ENCODE results near the gene LTBP4.

The LTBP4 gene

GRCh38 chr19:40567750-40568494 lies 33.2 kb upstream of the LTBP4 start:
- Mint-ChIP-seq H3K27ac (no peak overlapping the region), H3K4me1 (peaks cover 8% of the 10 kb centered on the region), H3K9me3 (peaks cover 3% of the 10 kb centered on the region), H3K4me3 (peak overlapping the region; percentile 34), H3K27me3 (peaks cover 11% of the 10 kb centered on the region), H3K36me3 (no peaks in the 10 kb centered on the region)
- ATAC-seq (ENCODE audit: low read depth): no peak
- no peak for DNase-seq (ENCODE audit: low spot score in 2 of 2)

GRCh38 chr19:40570313-40571004 lies 30.7 kb upstream of the LTBP4 start:
- peak; percentile 97 to 99 for DNase-seq (ENCODE audit: low spot score in 2 of 2)
- Mint-ChIP-seq H3K4me3 (peak overlapping the region; percentile 57), H3K9me3 (peaks cover 3% of the 10 kb centered on the region), H3K27ac (peak overlapping the region; percentile 11), H3K4me1 (peaks cover 8% of the 10 kb centered on the region), H3K36me3 (no peaks in the 10 kb centered on the region), H3K27me3 (peaks cover 2% of the 10 kb centered on the region)
- ATAC-seq (ENCODE audit: low read depth): peak; percentile 89

- peak overlapping the region; percentile 6 for H3K27ac Mint-ChIP-seq
- H3K36me3 Mint-ChIP-seq: no peaks in the 10 kb centered on the region
- H3K27me3 Mint-ChIP-seq: peaks cover 2% of the 10 kb centered on the region
- H3K9me3 Mint-ChIP-seq: peaks cover 3% of the 10 kb centered on the region
- DNase-seq (ENCODE audit: low spot score in 2 of 2) (no peak), ATAC-seq (ENCODE audit: low read depth) (no peak)
- peaks cover 9% of the 10 kb centered on the region for H3K4me1 Mint-ChIP-seq
- peak overlapping the region; percentile 50 for H3K4me3 Mint-ChIP-seq
Observed at GRCh38 chr19:40571005-40571318, 30.2 kb upstream of the LTBP4 start.

GRCh38 chr19:40571831-40572495 lies 29.2 kb upstream of the LTBP4 start:
- Mint-ChIP-seq H3K4me3 (no peak overlapping the region), H3K27ac (peak overlapping the region; percentile 49), H3K4me1 (peaks cover 9% of the 10 kb centered on the region), H3K27me3 (no peaks in the 10 kb centered on the region), H3K9me3 (peaks cover 3% of the 10 kb centered on the region), H3K36me3 (no peaks in the 10 kb centered on the region)
- DNase-seq (ENCODE audit: low spot score in 2 of 2): no peak
- no peak for ATAC-seq (ENCODE audit: low read depth)

- ATAC-seq (ENCODE audit: low read depth) (no peak), DNase-seq (ENCODE audit: low spot score in 2 of 2) (no peak)
- peak overlapping the region; percentile 60 for H3K4me3 Mint-ChIP-seq
- H3K9me3 Mint-ChIP-seq: peaks cover 3% of the 10 kb centered on the region
- peaks cover 6% of the 10 kb centered on the region for H3K36me3 Mint-ChIP-seq
- peaks cover 21% of the 10 kb centered on the region for H3K4me1 Mint-ChIP-seq
- H3K27me3 Mint-ChIP-seq: no peaks in the 10 kb centered on the region
- H3K27ac Mint-ChIP-seq: no peak overlapping the region
Observed at GRCh38 chr19:40575326-40575725, 25.8 kb upstream of the LTBP4 start.

- ATAC-seq (ENCODE audit: low read depth) (peak; percentile 22), DNase-seq (ENCODE audit: low spot score in 2 of 2) (no peak)
- H3K4me1 Mint-ChIP-seq: peaks cover 19% of the 10 kb centered on the region
- peak overlapping the region; percentile 83 for H3K27ac Mint-ChIP-seq
- no peaks in the 10 kb centered on the region for H3K9me3 Mint-ChIP-seq
- peaks cover 12% of the 10 kb centered on the region for H3K36me3 Mint-ChIP-seq
- H3K27me3 Mint-ChIP-seq: no peaks in the 10 kb centered on the region
- H3K4me3 Mint-ChIP-seq: peak overlapping the region; percentile 84
Observed at GRCh38 chr19:40576151-40576584, 25.0 kb upstream of the LTBP4 start.

- H3K27ac Mint-ChIP-seq: peak within 1 kb of the TSS; percentile 83
- ATAC-seq (ENCODE audit: low read depth) (peak; percentile 98), DNase-seq (ENCODE audit: low spot score in 2 of 2) (peak; percentile 90 to 92)
- peaks cover 17% of the 10 kb centered on the region for H3K36me3 Mint-ChIP-seq
- H3K4me1 Mint-ChIP-seq: peaks cover 19% of the 10 kb centered on the region
- no peaks in the 10 kb centered on the region for H3K27me3 Mint-ChIP-seq
- no peaks in the 10 kb centered on the region for H3K9me3 Mint-ChIP-seq
- H3K4me3 Mint-ChIP-seq: peak within 1 kb of the TSS; percentile 84
Observed at GRCh38 chr19:40576585-40577451, 24.4 kb upstream of the LTBP4 start, which contains the start of gene SHKBP1. Gene SHKBP1 (plus strand): TSS chr19:40576873. CDS start chr19:40576900, 27 bp downstream.

GRCh38 chr19:40578442-40578908 lies 22.7 kb upstream of the LTBP4 start:
- H3K4me3 Mint-ChIP-seq: peak overlapping the region; percentile 48
- H3K27me3 Mint-ChIP-seq: no peaks in the 10 kb centered on the region
- ATAC-seq (ENCODE audit: low read depth) (no peak), DNase-seq (ENCODE audit: low spot score in 2 of 2) (no peak)
- peaks cover 24% of the 10 kb centered on the region for H3K36me3 Mint-ChIP-seq
- no peaks in the 10 kb centered on the region for H3K9me3 Mint-ChIP-seq
- peaks cover 24% of the 10 kb centered on the region for H3K4me1 Mint-ChIP-seq
- H3K27ac Mint-ChIP-seq: no peak overlapping the region

GRCh38 chr19:40580619-40581018 lies 20.6 kb upstream of the LTBP4 start:
- H3K36me3 Mint-ChIP-seq: peaks cover 30% of the 10 kb centered on the region
- ATAC-seq (ENCODE audit: low read depth): no peak

GRCh38 chr19:40581531-40581930 lies 19.6 kb upstream of the LTBP4 start:
- H3K27ac Mint-ChIP-seq: no peak overlapping the region
- no peaks in the 10 kb centered on the region for H3K27me3 Mint-ChIP-seq
- H3K9me3 Mint-ChIP-seq: no peaks in the 10 kb centered on the region
- peaks cover 34% of the 10 kb centered on the region for H3K4me1 Mint-ChIP-seq
- peaks cover 36% of the 10 kb centered on the region for H3K36me3 Mint-ChIP-seq
- ATAC-seq (ENCODE audit: low read depth): no peak
- H3K4me3 Mint-ChIP-seq: no peak overlapping the region
- no peak for DNase-seq (ENCODE audit: low spot score in 2 of 2)

More at GRCh38 chr19:40580619-40581018, 20.6 kb upstream of the LTBP4 start:
- DNase-seq (ENCODE audit: low spot score in 2 of 2): no peak
- H3K9me3 Mint-ChIP-seq: no peaks in the 10 kb centered on the region
- peaks cover 31% of the 10 kb centered on the region for H3K4me1 Mint-ChIP-seq
- H3K4me3 Mint-ChIP-seq: no peak overlapping the region
- no peak overlapping the region for H3K27ac Mint-ChIP-seq
- no peaks in the 10 kb centered on the region for H3K27me3 Mint-ChIP-seq

GRCh38 chr19:40582467-40582866 lies 18.7 kb upstream of the LTBP4 start:
- Mint-ChIP-seq H3K4me1 (peaks cover 36% of the 10 kb centered on the region), H3K27ac (no peak overlapping the region), H3K36me3 (peaks cover 41% of the 10 kb centered on the region), H3K4me3 (no peak overlapping the region), H3K27me3 (no peaks in the 10 kb centered on the region), H3K9me3 (no peaks in the 10 kb centered on the region)
- ATAC-seq (ENCODE audit: low read depth) (no peak), DNase-seq (ENCODE audit: low spot score in 2 of 2) (no peak)

- H3K36me3 Mint-ChIP-seq: peaks cover 41% of the 10 kb centered on the region
- no peak for ATAC-seq (ENCODE audit: low read depth)
- no peak overlapping the region for H3K27ac Mint-ChIP-seq
- H3K4me3 Mint-ChIP-seq: no peak overlapping the region
- no peaks in the 10 kb centered on the region for H3K27me3 Mint-ChIP-seq
- H3K9me3 Mint-ChIP-seq: no peaks in the 10 kb centered on the region
- peaks cover 29% of the 10 kb centered on the region for H3K4me1 Mint-ChIP-seq
- DNase-seq (ENCODE audit: low spot score in 2 of 2): no peak
Observed at GRCh38 chr19:40583283-40583682, 17.9 kb upstream of the LTBP4 start.

GRCh38 chr19:40584007-40584406 lies 17.2 kb upstream of the LTBP4 start:
- Mint-ChIP-seq H3K4me3 (no peak overlapping the region), H3K27ac (peak overlapping the region; percentile 12), H3K27me3 (no peaks in the 10 kb centered on the region), H3K4me1 (peaks cover 24% of the 10 kb centered on the region), H3K36me3 (peaks cover 42% of the 10 kb centered on the region), H3K9me3 (no peaks in the 10 kb centered on the region)
- no peak for DNase-seq (ENCODE audit: low spot score in 2 of 2)
- no peak for ATAC-seq (ENCODE audit: low read depth)

Data from memory B cell (primary cell).